ENCODE results near the gene PRRT3. TPM values are rescaled to one million over a fixed set of nuclear protein-coding genes. Genes with fewer than 3 reads are reported as not detected.

Gene PRRT3
- total and polyA plus RNA-seq, 2 of the 8 experiments (the other 6 are each of a cell fraction or from before 2014, with no cell fraction given), result 9.0 to 9.2 TPM

DNA sequence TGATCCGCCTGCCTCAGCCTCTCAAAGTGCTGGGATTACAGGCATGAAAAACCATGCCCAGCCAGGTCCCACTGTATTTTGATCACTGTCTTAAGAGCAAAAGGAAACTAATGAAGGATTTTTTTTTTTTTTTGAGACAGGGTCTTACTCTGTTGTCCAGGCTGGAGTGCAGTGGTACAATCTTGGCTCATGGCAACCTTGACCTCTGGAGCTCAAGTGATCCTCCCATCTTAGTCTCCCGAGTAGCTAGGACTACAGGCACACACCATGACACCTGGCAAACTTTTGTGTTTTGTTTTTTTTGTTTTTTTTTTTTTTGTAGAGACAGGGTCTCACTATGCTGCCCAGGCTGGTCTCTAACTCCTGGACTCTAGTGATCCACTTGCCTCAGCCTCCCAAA, 28.0 kb upstream of the PRRT3 start (continued):
- TF ChIP-seq, protein P1, sequence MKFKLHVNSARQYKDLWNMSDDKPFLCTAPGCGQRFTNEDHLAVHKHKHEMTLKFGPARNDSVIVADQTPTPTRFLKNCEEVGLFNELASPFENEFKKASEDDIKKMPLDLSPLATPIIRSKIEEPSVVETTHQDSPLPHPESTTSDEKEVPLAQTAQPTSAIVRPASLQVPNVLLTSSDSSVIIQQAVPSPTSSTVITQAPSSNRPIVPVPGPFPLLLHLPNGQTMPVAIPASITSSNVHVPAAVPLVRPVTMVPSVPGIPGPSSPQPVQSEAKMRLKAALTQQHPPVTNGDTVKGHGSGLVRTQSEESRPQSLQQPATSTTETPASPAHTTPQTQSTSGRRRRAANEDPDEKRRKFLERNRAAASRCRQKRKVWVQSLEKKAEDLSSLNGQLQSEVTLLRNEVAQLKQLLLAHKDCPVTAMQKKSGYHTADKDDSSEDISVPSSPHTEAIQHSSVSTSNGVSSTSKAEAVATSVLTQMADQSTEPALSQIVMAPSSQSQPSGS (IDR thresholded peaks at IDR 0.05; ENCODE audit: low read length), result no peak
- TF ChIP-seq CBX8 (IDR thresholded peaks at IDR 0.05; ENCODE audit: borderline replicate concordance, low read depth, low read length) (no peak), NANOG (IDR thresholded peaks at IDR 0.05; ENCODE audit: insufficient read depth, low read depth, low read length, poor library complexity, severe bottlenecking) (no peak)

Measured in H1 (cell line).